ENCODE data around the gene MT3. TPM values are rescaled to one million over a fixed set of nuclear protein-coding genes. Genes with fewer than 3 reads are reported as not detected.

MT3 gene
- total and polyA plus RNA-seq, 2 of the 13 experiments (the other 11 are each of a cell fraction or from before 2014, with no cell fraction given): not detected

DNA sequence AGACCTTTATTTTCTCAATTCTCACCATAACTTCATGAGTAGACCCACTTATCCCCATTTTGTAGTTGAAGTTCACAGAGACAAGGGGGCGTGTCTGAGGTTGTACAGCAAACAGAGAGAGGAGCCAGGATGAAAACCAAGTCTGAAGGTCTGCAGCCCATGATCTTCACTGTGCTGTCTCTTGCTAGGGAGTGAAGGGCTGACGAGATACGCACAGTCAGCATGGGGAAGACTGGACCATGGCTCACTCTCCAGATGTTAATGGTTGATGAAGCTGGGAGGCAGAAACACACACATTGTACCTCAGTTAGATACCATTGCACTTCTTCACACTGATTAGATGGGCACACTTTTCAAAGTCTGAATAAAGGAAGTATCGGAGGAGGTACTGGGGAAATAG lies 30.2 kb upstream of the MT3 start:
- no peaks in the 10 kb centered on the region for H3K79me2 ChIP-seq (ENCODE audit: insufficient read depth, low read length)
- ChIA-PET CTCF (ENCODE audit: low intra/inter-chr PET ratio, low total read pairs) (no interaction called here), POLR2A (no interaction called here)
- DNase-seq (ENCODE audit: low spot score): no peak
- H3K4me1 ChIP-seq (ENCODE audit: insufficient read depth, low read length): peaks cover 40% of the 10 kb centered on the region
- TF ChIP-seq KDM4B (CRISPR knock-in tag; IDR thresholded peaks at IDR 0.05) (no peak), SMC3 (IDR thresholded peaks at IDR 0.05; ENCODE audit: low read length) (no peak), ZFP41 (CRISPR knock-in tag; IDR thresholded peaks at IDR 0.05; ENCODE audit: borderline replicate concordance) (no peak), ZNF510 (CRISPR knock-in tag; IDR thresholded peaks at IDR 0.05; ENCODE audit: low read depth) (no peak), MAFF (IDR thresholded peaks at IDR 0.05; ENCODE audit: low read depth, low read length) (peak; percentile 47; the same call in 1 of the 2 replicates), MAFK (conservative IDR thresholded peaks at IDR 0.05 in 1 of 2, IDR thresholded peaks at IDR 0.05 in 1 of 2; ENCODE audit: low read length in 2 of 2) (peak; percentile 69 to 77)
- no peaks in the 10 kb centered on the region for H4K20me1 ChIP-seq (ENCODE audit: insufficient read depth, low read length)
- in situ Hi-C loops (cut with HindIII; ENCODE audit: extremely low pct_ligation_motif_present, low pct_unique_long_range_greater_than_20kb) (no loop called here), intact Hi-C loops (cut with micrococcal nuclease; ENCODE audit: unreplicated experiment) (no loop called here)
- peak; percentile 47 for FAIRE-seq
- H3K4me3 ChIP-seq (replicated peaks in 1 of 3; ENCODE audit: insufficient read depth in 1 of 3, low read depth in 2 of 3, low read length in 3 of 3): no peak overlapping the region
- no peaks in the 10 kb centered on the region for H3K36me3 ChIP-seq (replicated peaks in 1 of 2; ENCODE audit: control insufficient read depth in 1 of 2, insufficient read depth in 2 of 2, low read length in 2 of 2)
- H3K4me2 ChIP-seq (ENCODE audit: low read depth, low read length): no peak overlapping the region
- 28% methylated on average over 4 of the region's 4 CpGs for WGBS (ENCODE audit: low lambda C conversion rate)
- ATAC-seq: peak; percentile 51
- peaks cover 3 to 33% of the 10 kb centered on the region in 2 experiments; a peak in 4 of 5 replicates for H3K27me3 ChIP-seq (ENCODE audit: control insufficient read depth in 1 of 2, insufficient read depth in 2 of 2, low read length in 2 of 2)
- H3K27ac ChIP-seq (ENCODE audit: extremely low read length, insufficient read depth, low read length): no peak overlapping the region
- peak overlapping the region; percentile 4 for H2AFZ ChIP-seq (ENCODE audit: low read length)
- no peaks in the 10 kb centered on the region for H3K9me3 ChIP-seq (ENCODE audit: low read length)
- BruUV-seq (replicated peaks): no TSS peak
- H3K9ac ChIP-seq (ENCODE audit: insufficient read depth, low read depth, low read length): no peak overlapping the region

DNA sequence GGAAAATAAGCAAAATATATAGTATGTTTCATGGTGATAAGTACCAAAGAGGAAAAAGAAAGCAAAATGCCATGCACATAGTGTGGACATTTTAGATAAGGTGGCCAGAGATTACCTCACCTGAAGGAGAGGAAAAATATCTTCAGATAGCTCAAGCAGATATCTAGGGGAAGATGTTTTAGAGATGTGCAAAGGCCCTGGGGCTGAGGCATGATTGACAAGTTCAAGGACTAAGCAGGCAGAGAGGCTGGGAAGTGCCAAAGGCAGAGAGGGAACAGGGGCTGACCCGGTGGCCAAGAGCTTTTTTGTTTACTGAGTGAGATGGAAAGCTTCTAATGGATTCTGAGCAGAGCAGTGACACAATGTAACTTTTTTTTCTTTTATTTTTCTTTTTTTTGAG lies 28.9 kb upstream of the MT3 start:
- POLR2A ChIA-PET: no interaction called here
- in situ Hi-C loops (cut with HindIII; ENCODE audit: extremely low pct_ligation_motif_present, low pct_unique_long_range_greater_than_20kb): no loop called here
- H3K9me3 ChIP-seq (ENCODE audit: low read length): no peaks in the 10 kb centered on the region
- H3K27ac ChIP-seq (ENCODE audit: extremely low read length, insufficient read depth, low read length): no peak overlapping the region
- no peaks in the 10 kb centered on the region for H4K20me1 ChIP-seq (ENCODE audit: insufficient read depth, low read length)
- no peak overlapping the region for H3K4me3 ChIP-seq (replicated peaks in 1 of 3; ENCODE audit: insufficient read depth in 1 of 3, low read depth in 2 of 3, low read length in 3 of 3)
- DNase-seq (ENCODE audit: low spot score) (no peak), ATAC-seq (no peak), FAIRE-seq (no peak)
- BruUV-seq (replicated peaks): no TSS peak
- H2AFZ ChIP-seq (ENCODE audit: low read length): no peak overlapping the region
- no peaks in the 10 kb centered on the region for H3K36me3 ChIP-seq (replicated peaks in 1 of 2; ENCODE audit: control insufficient read depth in 1 of 2, insufficient read depth in 2 of 2, low read length in 2 of 2)
- H3K27me3 ChIP-seq (ENCODE audit: control insufficient read depth in 1 of 2, insufficient read depth in 2 of 2, low read length in 2 of 2): peaks cover 3 to 36% of the 10 kb centered on the region in 2 experiments; a peak in 3 of 5 replicates
- peak; percentile 61; the same call in 1 of the 2 replicates for TF ChIP-seq ZMYM3 (CRISPR knock-in tag; IDR thresholded peaks at IDR 0.05)
- TF ChIP-seq MEIS2 (CRISPR knock-in tag; IDR thresholded peaks at IDR 0.05): peak; percentile 43; the same call in 1 of the 2 replicates
- no peak for TF ChIP-seq HCFC1 (IDR thresholded peaks at IDR 0.05; ENCODE audit: low read depth, low read length)
- no peak for TF ChIP-seq ZFX (CRISPR knock-in tag; IDR thresholded peaks at IDR 0.05; ENCODE audit: low read depth)
- TF ChIP-seq, protein P1, sequence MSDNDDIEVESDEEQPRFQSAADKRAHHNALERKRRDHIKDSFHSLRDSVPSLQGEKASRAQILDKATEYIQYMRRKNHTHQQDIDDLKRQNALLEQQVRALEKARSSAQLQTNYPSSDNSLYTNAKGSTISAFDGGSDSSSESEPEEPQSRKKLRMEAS (IDR thresholded peaks at IDR 0.05): no peak
- CTCF ChIA-PET (ENCODE audit: low intra/inter-chr PET ratio, low total read pairs): no interaction called here
- peaks cover 40% of the 10 kb centered on the region for H3K4me1 ChIP-seq (ENCODE audit: insufficient read depth, low read length)
- H3K4me2 ChIP-seq (ENCODE audit: low read depth, low read length): no peak overlapping the region
- 0% methylated on average over 1 of the region's 1 CpG for WGBS (ENCODE audit: low lambda C conversion rate)
- intact Hi-C loops (cut with micrococcal nuclease; ENCODE audit: unreplicated experiment): no loop called here
- no peaks in the 10 kb centered on the region for H3K79me2 ChIP-seq (ENCODE audit: insufficient read depth, low read length)
- no peak overlapping the region for H3K9ac ChIP-seq (ENCODE audit: insufficient read depth, low read depth, low read length)

Data from HepG2 (cell line).